GM21576 (cell line): ENCODE measurements around the gene HIPK2.

Source experiments
- ATAC-seq: cut with Tn5 transposase; IDR thresholded peaks from one replicate; pipeline ENCODE4 v1.9.1; 2021; ENCODE audit warnings: mild to moderate bottlenecking, moderate library complexity; ENCODE audit not compliant: unreplicated experiment

HIPK2 gene

GRCh38 chr7:139523968-139524815, 253.6 kb downstream of the HIPK2 start:
- ATAC-seq: no peak

- ATAC-seq: no peak
Measured at GRCh38 chr7:139523199-139523941, 254.4 kb downstream of the HIPK2 start, which contains the start of gene CLEC2L. TSS of gene CLEC2L (plus strand) at chr7:139523685. CDS start at chr7:139523928, 243 bp downstream.

DNA sequence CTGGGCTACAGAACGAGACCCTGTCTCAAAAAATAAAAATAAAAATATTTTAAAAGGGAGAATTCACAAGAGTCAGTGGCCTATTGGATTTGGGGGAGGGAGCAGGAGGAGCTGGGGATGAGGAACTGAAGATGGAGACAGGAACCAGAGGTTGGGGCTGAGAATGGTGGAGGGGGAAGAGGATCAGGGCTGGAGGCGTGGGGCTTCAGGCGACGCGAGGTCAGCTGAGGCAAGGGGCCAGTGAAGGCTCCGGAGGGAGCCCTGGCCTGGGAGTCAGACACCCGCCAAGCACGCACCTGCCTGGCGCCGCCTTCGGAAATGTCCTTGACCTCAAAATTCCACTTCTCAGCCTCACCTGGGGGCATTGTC, 255.0 kb downstream of the HIPK2 start:
- ATAC-seq: no peak

- no peak for ATAC-seq
Measured at GRCh38 chr7:139521439-139521838, 256.4 kb downstream of the HIPK2 start.

DNA sequence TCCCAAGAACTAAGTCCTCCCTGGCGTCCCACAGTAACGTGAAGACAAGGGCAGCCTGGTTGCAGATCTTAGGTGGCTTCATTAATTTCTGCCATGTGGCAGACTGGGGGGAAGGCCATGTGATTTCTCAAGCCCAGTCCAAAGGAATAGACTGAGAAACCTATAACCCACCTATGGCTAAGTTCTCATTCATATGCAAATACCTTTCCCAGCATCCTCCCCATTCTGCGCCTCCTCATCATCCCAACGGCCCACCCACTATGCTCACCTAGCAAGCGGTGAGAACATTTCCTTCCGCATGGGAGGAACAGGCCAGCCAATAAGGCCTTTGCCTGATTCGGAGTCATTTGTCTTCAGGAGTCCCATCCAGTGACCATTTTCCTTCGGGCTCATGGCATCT, 262.5 kb downstream of the HIPK2 start:
- no peak for ATAC-seq
